AG09309 (cell line): ENCODE results near the gene RARRES1.
A peak's percentile ranks its signal among the peaks of the same experiment; 100 is the strongest.
"Not testable (repeated sequence)": the region's sequence is repeated elsewhere in the genome, so short reads cannot be mapped to it uniquely, and the experiment has no call there.

Source experiments
- DNase-seq: peaks from one replicate; pipeline ENCODE4 v3.0.0-alpha.2; 2010; ENCODE audit warnings: low read depth
- H3K4me3 ChIP-seq: 2 replicates; pipeline ENCODE4 v1.5.1; 2011; ENCODE audit warnings: mild to moderate bottlenecking, low read depth, low read length, moderate library complexity; ENCODE audit not compliant: control insufficient read depth
- CTCF ChIP-seq: IDR thresholded peaks from 2 replicates; pipeline ENCODE4 v1.5.1; 2011; ENCODE audit warnings: mild to moderate bottlenecking, low read depth, low read length, inconsistent platforms; ENCODE audit not compliant: insufficient read depth, control insufficient read depth; ENCODE audit errors: missing control alignments

Gene RARRES1

GRCh38 chr3:158709666-158710083 lies 22.6 kb downstream of the RARRES1 start:
- DNase-seq, result peak; percentile 99
- H3K4me3 ChIP-seq, result no peak overlapping the region
- TF ChIP-seq CTCF, result no peak

GRCh38 chr3:158703566-158703965 lies 28.7 kb downstream of the RARRES1 start:
- no peak overlapping the region for H3K4me3 ChIP-seq
- DNase-seq, result no peak

DNA sequence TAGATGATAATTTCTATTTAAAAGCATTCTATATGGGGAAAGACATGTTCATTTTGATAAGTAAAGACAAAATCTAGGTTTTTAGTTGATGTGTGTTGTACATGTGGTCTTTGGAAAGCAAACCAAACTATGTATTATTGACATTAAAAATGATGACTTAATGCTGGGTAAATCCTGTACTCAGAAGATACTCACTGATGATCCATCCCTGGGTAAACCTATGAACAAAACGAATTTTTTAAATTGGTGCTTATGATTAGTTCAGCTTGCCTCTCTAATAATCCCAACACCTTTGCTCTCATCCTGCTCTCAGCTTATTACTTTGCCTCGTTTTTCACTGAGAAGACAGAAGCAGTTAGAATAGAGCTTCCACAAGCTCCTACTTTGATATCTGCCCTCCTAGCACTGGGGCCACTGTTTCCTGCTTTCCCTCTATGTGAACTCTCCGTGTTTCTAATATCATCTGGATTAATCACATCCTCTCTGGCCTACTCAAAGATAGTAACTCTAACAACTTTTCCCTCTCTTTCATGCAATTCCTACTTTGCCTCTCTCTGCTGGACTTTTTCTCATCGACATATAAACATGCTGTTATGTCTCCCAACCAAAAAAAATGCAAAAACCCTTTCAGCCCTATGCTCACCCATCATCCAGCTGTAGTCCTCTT lies 29.3 kb downstream of the RARRES1 start:
- no peak overlapping the region for H3K4me3 ChIP-seq
- TF ChIP-seq CTCF, result no peak
- no peak for DNase-seq

More at GRCh38 chr3:158703566-158703965, 28.7 kb downstream of the RARRES1 start:
- no peak for TF ChIP-seq CTCF

DNA sequence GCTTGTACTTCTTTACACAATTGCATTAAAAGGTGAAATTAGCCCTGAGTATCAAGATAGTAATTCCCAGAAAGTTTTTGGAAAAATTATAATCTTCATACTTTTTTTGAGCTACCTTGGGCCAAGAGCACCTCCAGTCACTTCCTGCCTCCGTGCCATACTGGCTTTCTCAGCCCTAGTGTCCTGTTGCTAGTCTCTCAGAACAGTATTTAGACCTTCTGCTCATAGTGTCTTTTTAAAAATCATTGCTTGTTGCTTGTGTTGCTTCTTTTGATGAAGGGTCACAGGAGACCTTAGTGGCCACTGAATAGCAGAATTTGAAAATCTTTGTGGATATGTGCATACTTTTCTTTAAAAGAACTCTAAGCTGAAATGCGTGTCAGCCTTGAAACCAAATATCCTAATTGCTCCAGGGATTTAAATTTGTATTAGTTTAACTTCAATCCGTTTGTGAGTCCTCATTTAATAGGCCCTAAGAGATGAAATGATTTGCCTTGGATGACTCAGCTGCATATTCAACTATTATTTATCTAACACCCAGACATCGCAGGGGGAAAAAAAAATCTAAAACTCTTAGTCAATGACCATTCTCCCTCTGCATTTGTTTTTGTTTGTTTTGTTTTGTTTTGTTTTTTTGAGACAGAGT lies 30.7 kb downstream of the RARRES1 start:
- DNase-seq, result no peak
- no peak overlapping the region for H3K4me3 ChIP-seq
- no peak for TF ChIP-seq CTCF

- no peak overlapping the region for H3K4me3 ChIP-seq
- TF ChIP-seq CTCF, result no peak
- DNase-seq, result no peak
Measured at GRCh38 chr3:158700559-158700958, 31.7 kb downstream of the RARRES1 start.

GRCh38 chr3:158696618-158697017 lies 35.6 kb downstream of the RARRES1 start:
- TF ChIP-seq CTCF, result no peak
- no peak for DNase-seq
- no peak overlapping the region for H3K4me3 ChIP-seq

- DNase-seq, H3K4me3 ChIP-seq: not testable (repeated sequence)
Measured at GRCh38 chr3:158693866-158694456, 38.3 kb downstream of the RARRES1 start.
